H9 (cell line): ENCODE data around the gene SH2D2A. TPM values are rescaled to one million over a fixed set of nuclear protein-coding genes. Genes with fewer than 3 reads are reported as not detected.

Source experiments
- DNase-seq: peaks from one replicate; pipeline ENCODE4 v3.0.0-alpha.2; 2017
- H2AFZ ChIP-seq: one replicate; pipeline ENCODE4 v1.6.1; 2013; ENCODE audit warnings: mild to moderate bottlenecking, low read length, control low read depth, moderate library complexity
- H2AK5ac ChIP-seq: 2 replicates; pipeline ENCODE4 v1.6.1; 2013; ENCODE audit warnings: low read length, control low read depth, mixed read lengths; ENCODE audit not compliant: insufficient read length
- H2BK120ac ChIP-seq: one replicate; pipeline ENCODE4 v1.6.1; 2013; ENCODE audit warnings: low read depth, mild to moderate bottlenecking, low read length, control low read depth, inconsistent platforms; ENCODE audit not compliant: poor library complexity, severe bottlenecking
- H2BK12ac ChIP-seq: 2 replicates; pipeline ENCODE4 v1.6.1; 2013; ENCODE audit warnings: low read length, control low read depth, mixed read lengths, low read depth; ENCODE audit not compliant: insufficient read length
- H2BK15ac ChIP-seq: 2 replicates; pipeline ENCODE4 v1.6.1; 2013; ENCODE audit warnings: low read depth, low read length, control low read depth
- H2BK20ac ChIP-seq: one replicate; pipeline ENCODE4 v1.6.1; 2013; ENCODE audit warnings: low read depth, mild to moderate bottlenecking, low read length, control low read depth, inconsistent platforms; ENCODE audit not compliant: poor library complexity, severe bottlenecking
- H2BK5ac ChIP-seq: 2 replicates; pipeline ENCODE4 v1.6.1; 2013; ENCODE audit warnings: low read length, control low read depth, mixed read lengths; ENCODE audit not compliant: insufficient read length
- H3K14ac ChIP-seq: 2 replicates; pipeline ENCODE4 v1.6.1; 2013; ENCODE audit warnings: low read length, control low read depth; ENCODE audit not compliant: insufficient read depth
- H3K18ac ChIP-seq: 2 replicates; pipeline ENCODE4 v1.6.1; 2013; ENCODE audit warnings: low read depth, mild to moderate bottlenecking, mixed read lengths, low read length, control low read depth; ENCODE audit not compliant: insufficient read length
- H3K23ac ChIP-seq: 2 replicates; pipeline ENCODE4 v1.6.1; 2013; ENCODE audit warnings: low read length, control low read depth, mixed read lengths, low read depth; ENCODE audit not compliant: insufficient read length
- H3K23me2 ChIP-seq: 2 replicates; pipeline ENCODE4 v1.6.1; 2013; ENCODE audit warnings: low read depth, mild to moderate bottlenecking, mixed read lengths, low read length, control low read depth; ENCODE audit not compliant: insufficient read length, poor library complexity, severe bottlenecking
- H3K27ac ChIP-seq: 2 replicates; pipeline ENCODE4 v1.5.1; 2013; ENCODE audit warnings: low read length, control low read depth, mixed read lengths, low read depth; ENCODE audit not compliant: insufficient read length
- H3K27me3 ChIP-seq: 2 replicates; pipeline ENCODE4 v1.6.1; 2013; ENCODE audit warnings: low read length, control low read depth, inconsistent platforms; ENCODE audit not compliant: insufficient read depth
- H3K4ac ChIP-seq: 2 replicates; pipeline ENCODE4 v1.6.1; 2013; ENCODE audit warnings: low read depth, mild to moderate bottlenecking, control low read depth, inconsistent platforms, low read length, moderate library complexity
- H3K4me1 ChIP-seq: 2 replicates; pipeline ENCODE4 v1.6.1; 2013; ENCODE audit warnings: low read length, control low read depth, inconsistent platforms; ENCODE audit not compliant: insufficient read depth
- H3K4me2 ChIP-seq: 2 replicates; pipeline ENCODE4 v1.6.1; 2013; ENCODE audit warnings: low read length, control low read depth, mixed read lengths; ENCODE audit not compliant: insufficient read length, insufficient read depth
- H3K56ac ChIP-seq: 2 replicates; pipeline ENCODE4 v1.6.1; 2013; ENCODE audit warnings: low read depth, mild to moderate bottlenecking, mixed read lengths, low read length, control low read depth; ENCODE audit not compliant: insufficient read length
- H3K79me1 ChIP-seq: 2 replicates; pipeline ENCODE4 v1.6.1; 2013; ENCODE audit warnings: low read depth, mild to moderate bottlenecking, moderate library complexity, low read length, control low read depth, inconsistent platforms; ENCODE audit not compliant: insufficient read depth, poor library complexity, severe bottlenecking
- H3K79me2 ChIP-seq: 2 replicates; pipeline ENCODE4 v1.6.1; 2013; ENCODE audit warnings: low read length, control low read depth, inconsistent platforms; ENCODE audit not compliant: insufficient read depth
- H3K9ac ChIP-seq: 2 replicates; pipeline ENCODE4 v1.6.1; 2013; ENCODE audit warnings: low read length, control low read depth, mixed read lengths; ENCODE audit not compliant: insufficient read length; ENCODE audit errors: extremely low read depth
- H3K9me3 ChIP-seq: one replicate; pipeline ENCODE4 v1.6.1; 2013; ENCODE audit warnings: low read depth, low read length, inconsistent platforms; ENCODE audit not compliant: control insufficient read depth
- H3T11ph ChIP-seq: one replicate; pipeline ENCODE4 v1.6.1; 2013; ENCODE audit warnings: mild to moderate bottlenecking, low read length, control low read depth, inconsistent platforms
- H4K20me1 ChIP-seq: one replicate; pipeline ENCODE4 v1.6.1; 2013; ENCODE audit not compliant: control insufficient read depth, insufficient read length, insufficient read depth
- H4K5ac ChIP-seq: 2 replicates; pipeline ENCODE4 v1.6.1; 2013; ENCODE audit warnings: low read depth, mild to moderate bottlenecking, mixed read lengths, low read length, control low read depth; ENCODE audit not compliant: insufficient read length
- H4K8ac ChIP-seq: replicated peaks from 2 replicates; pipeline ENCODE4 v1.6.1; 2013; ENCODE audit warnings: low read length, control low read depth, mixed read lengths, low read depth; ENCODE audit not compliant: insufficient read length
- H4K91ac ChIP-seq: 2 replicates; pipeline ENCODE4 v1.6.1; 2013; ENCODE audit warnings: low read depth, mild to moderate bottlenecking, moderate library complexity, mixed read lengths, low read length, control low read depth; ENCODE audit not compliant: insufficient read length
- H3K27ac Mint-ChIP-seq, 3 experiments: 2 replicates in 2 of 3; 3 replicates in 1 of 3; pipeline ENCODE4 v1.8.0; 2020 to 2021; ENCODE audit warnings: mixed read lengths in 3 of 3, mild to moderate bottlenecking in 1 of 3, moderate library complexity in 1 of 3
- H3K27me3 Mint-ChIP-seq: 2 replicates; pipeline ENCODE4 v1.8.0; 2021; ENCODE audit warnings: low read depth, mild to moderate bottlenecking, moderate library complexity, mixed read lengths
- H3K36me3 Mint-ChIP-seq, 3 experiments: 2 replicates in 2 of 3; 3 replicates in 1 of 3; pipeline ENCODE4 v1.8.0; 2020 to 2021; ENCODE audit warnings: low read depth in 3 of 3, mixed read lengths in 3 of 3; ENCODE audit not compliant: insufficient read depth in 1 of 3
- H3K4me1 Mint-ChIP-seq, 2 experiments: 2 replicates each; pipeline ENCODE4 v1.8.0; 2020; ENCODE audit warnings: mixed read lengths in 2 of 2
- H3K4me3 Mint-ChIP-seq, 2 experiments: 2 replicates in 1 of 2; 3 replicates in 1 of 2; pipeline ENCODE4 v1.8.0; 2020 to 2021; ENCODE audit warnings: mild to moderate bottlenecking in 2 of 2, mixed read lengths in 2 of 2, moderate library complexity in 1 of 2
- H3K9me3 Mint-ChIP-seq, 2 experiments: 2 replicates in 1 of 2; 3 replicates in 1 of 2; pipeline ENCODE4 v1.8.0; 2020; ENCODE audit warnings: mild to moderate bottlenecking in 2 of 2, mixed read lengths in 2 of 2, moderate library complexity in 1 of 2
- CTCF ChIP-seq: fragments of 200-600 bp; sonication (generic); conservative IDR thresholded peaks from 3 replicates; pipeline ENCODE4 v1.8.0; 2021; ENCODE audit warnings: antibody characterized with exemption, mild to moderate bottlenecking
- WGBS: extraction: QIAGEN DNeasy Blood & Tissue Kit; methylation state at CpG from one replicate; pipeline ENCODE4 v1.1.7; 2013; ENCODE audit warnings: missing lambda C conversion rate, low lambda C conversion rate, mixed read lengths; ENCODE audit not compliant: insufficient read length; ENCODE audit errors: extremely low coverage; 5-methylcytosine and 5-hydroxymethylcytosine counted together
- total RNA-seq: library from RNA; stranded (reverse); gene quantifications from 2 replicates; pipeline ENCODE4 v1.2.1, GENCODE V29; 2021

The SH2D2A gene
- total RNA-seq, 1 experiment from 2014 or later, result 2.0 TPM

GRCh38 chr1:156853761-156854160 lies 37.1 kb upstream of the SH2D2A start:
- Histone ChIP-seq H3K9ac (no peak overlapping the region), H3K23me2 (no peaks in the 10 kb centered on the region), H4K91ac (no peak overlapping the region), H2BK120ac (no peak overlapping the region), H3K4me1 (no peaks in the 10 kb centered on the region), H3K79me2 (no peaks in the 10 kb centered on the region), H3T11ph (no peak overlapping the region), H2BK20ac (no peak overlapping the region), H3K27me3 (peaks cover 41% of the 10 kb centered on the region), H3K9me3 (no peaks in the 10 kb centered on the region), H3K27ac (no peak overlapping the region), H4K20me1 (no peaks in the 10 kb centered on the region), H3K23ac (no peak overlapping the region), H2BK5ac (no peak overlapping the region), H3K56ac (no peak overlapping the region), H2BK15ac (no peak overlapping the region), H3K4ac (no peak overlapping the region), H3K4me2 (no peak overlapping the region), H3K79me1 (no peaks in the 10 kb centered on the region), H2AFZ (no peak overlapping the region), H2BK12ac (no peak overlapping the region), H4K5ac (no peak overlapping the region), H4K8ac (no peak overlapping the region), H3K18ac (no peak overlapping the region), H2AK5ac (no peak overlapping the region), H3K14ac (no peak overlapping the region)
- H3K27ac Mint-ChIP-seq, result no peak overlapping the region
- H3K27me3 Mint-ChIP-seq, result peaks cover 96% of the 10 kb centered on the region
- no peaks in the 10 kb centered on the region for H3K36me3 Mint-ChIP-seq
- no peak overlapping the region for H3K4me3 Mint-ChIP-seq
- no CpG with 5 or more reads among the region's 19 CpGs for WGBS
- no peak for DNase-seq
- no peak for TF ChIP-seq CTCF
- peaks cover 6 to 28% of the 10 kb centered on the region in 2 experiments for H3K4me1 Mint-ChIP-seq
- no peaks in the 10 kb centered on the region for H3K9me3 Mint-ChIP-seq
